ENCODE measurements around the gene WDR93.

WDR93 gene

GRCh38 chr15:89776274-89777072 is 85.9 kb downstream of the WDR93 start, which contains the start of gene MESP2:
TSS of gene MESP2 (plus strand) at chr15:89776332. CDS start at chr15:89776358, 26 bp downstream.
- TF ChIP-seq, protein P1, sequence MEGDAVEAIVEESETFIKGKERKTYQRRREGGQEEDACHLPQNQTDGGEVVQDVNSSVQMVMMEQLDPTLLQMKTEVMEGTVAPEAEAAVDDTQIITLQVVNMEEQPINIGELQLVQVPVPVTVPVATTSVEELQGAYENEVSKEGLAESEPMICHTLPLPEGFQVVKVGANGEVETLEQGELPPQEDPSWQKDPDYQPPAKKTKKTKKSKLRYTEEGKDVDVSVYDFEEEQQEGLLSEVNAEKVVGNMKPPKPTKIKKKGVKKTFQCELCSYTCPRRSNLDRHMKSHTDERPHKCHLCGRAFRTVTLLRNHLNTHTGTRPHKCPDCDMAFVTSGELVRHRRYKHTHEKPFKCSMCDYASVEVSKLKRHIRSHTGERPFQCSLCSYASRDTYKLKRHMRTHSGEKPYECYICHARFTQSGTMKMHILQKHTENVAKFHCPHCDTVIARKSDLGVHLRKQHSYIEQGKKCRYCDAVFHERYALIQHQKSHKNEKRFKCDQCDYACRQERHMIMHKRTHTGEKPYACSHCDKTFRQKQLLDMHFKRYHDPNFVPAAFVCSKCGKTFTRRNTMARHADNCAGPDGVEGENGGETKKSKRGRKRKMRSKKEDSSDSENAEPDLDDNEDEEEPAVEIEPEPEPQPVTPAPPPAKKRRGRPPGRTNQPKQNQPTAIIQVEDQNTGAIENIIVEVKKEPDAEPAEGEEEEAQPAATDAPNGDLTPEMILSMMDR (IDR thresholded peaks at IDR 0.05; ENCODE audit: low read length, missing control alignments): peak; percentile 29
- H3K4me3 ChIP-seq (replicated peaks; ENCODE audit: low read depth, low read length): peak within 1 kb of the TSS; percentile 41
- peak; percentile 84 for DNase-seq (ENCODE audit: low read depth)

DNA sequence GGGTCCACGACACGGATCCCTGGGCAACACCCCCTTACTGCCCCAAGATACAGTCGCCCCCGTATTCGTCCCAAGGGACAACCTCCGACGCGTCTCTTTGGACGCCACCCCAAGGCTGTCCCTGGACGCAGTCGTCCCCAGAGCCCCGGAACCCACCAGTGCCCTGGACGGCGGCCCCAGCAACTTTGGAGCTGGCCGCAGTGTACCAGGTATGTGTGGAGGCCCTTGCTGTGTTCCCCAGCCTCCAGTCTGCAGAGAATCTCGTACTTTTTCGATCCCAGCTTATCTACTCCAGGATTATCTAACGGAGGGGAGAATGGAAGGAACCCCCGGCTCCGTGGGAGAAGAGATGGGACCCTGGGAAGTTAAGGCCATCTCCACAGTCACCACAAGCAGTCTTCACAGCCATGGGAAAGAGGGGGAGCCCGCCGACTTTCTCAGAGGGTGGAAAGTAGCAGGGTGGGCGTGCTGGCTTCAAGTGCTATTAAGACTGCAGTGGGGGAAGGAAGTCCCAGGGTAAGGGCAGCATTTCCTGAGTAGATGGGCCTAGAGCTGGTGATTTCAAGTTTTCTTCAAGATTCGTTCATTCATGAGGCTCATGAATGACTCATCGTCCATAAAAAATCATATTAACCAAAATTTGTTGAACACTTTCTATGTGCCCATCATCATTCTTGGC is 86.6 kb downstream of the WDR93 start:
- DNase-seq (ENCODE audit: low read depth): no peak
- peak overlapping the region; percentile 41 for H3K4me3 ChIP-seq (replicated peaks; ENCODE audit: low read depth, low read length)
- TF ChIP-seq, protein P1 (IDR thresholded peaks at IDR 0.05; ENCODE audit: low read length, missing control alignments): no peak

DNA sequence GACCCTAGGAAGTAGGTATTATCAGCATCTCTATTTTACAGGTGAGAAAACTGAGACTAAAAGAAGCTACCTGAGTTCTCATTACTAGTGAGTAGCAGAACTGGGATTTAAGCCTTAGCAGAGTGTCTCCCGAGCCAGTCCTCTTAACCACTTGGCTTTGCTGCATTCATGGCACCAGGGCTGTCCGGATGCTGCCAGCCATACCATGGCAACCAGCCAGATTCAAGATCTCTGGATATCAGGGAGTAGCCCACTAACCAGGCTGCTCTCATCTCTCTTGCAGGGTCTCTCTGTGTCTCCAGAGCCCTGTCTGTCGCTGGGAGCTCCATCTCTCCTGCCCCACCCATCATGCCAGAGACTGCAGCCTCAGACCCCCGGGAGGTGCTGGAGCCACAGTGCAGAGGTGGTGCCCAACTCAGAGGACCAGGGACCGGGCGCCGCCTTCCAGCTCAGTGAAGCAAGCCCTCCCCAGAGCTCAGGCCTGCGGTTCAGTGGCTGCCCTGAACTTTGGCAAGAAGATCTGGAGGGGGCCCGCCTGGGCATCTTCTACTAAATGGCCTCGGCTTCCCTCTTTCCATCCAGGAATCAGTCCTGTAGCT is 87.3 kb downstream of the WDR93 start:
- H3K4me3 ChIP-seq (replicated peaks; ENCODE audit: low read depth, low read length): no peak overlapping the region
- TF ChIP-seq, protein P1 (IDR thresholded peaks at IDR 0.05; ENCODE audit: low read length, missing control alignments): no peak
- no peak for DNase-seq (ENCODE audit: low read depth)

DNA sequence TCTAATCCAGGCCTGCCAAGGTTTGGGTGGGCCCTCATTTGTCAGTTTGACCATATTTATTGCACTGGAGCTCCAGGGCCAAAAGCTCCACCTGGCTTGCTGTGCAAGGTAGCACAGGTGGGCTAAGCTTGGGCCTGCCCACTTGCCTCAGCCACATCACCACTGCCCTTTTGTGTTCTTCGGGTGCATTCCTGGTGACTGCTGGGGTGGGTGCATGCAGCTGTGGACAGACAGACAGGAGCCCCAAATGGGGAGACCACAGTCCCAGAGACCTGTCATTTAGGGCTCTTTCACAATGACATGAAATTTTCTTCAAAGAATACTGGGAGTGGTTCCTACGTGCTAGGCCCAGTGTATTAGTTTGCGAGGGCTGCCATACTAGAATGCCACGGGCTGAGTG is 88.2 kb downstream of the WDR93 start:
- no peak for DNase-seq (ENCODE audit: low read depth)
- H3K4me3 ChIP-seq (replicated peaks; ENCODE audit: low read depth, low read length): no peak overlapping the region
- TF ChIP-seq, protein P1 (IDR thresholded peaks at IDR 0.05; ENCODE audit: low read length, missing control alignments): no peak

GRCh38 chr15:89780601-89781000 is 90.0 kb downstream of the WDR93 start:
- no peak overlapping the region for H3K4me3 ChIP-seq (replicated peaks; ENCODE audit: low read depth, low read length)
- TF ChIP-seq, protein P1 (IDR thresholded peaks at IDR 0.05; ENCODE audit: low read length, missing control alignments): no peak
- no peak for DNase-seq (ENCODE audit: low read depth)

DNA sequence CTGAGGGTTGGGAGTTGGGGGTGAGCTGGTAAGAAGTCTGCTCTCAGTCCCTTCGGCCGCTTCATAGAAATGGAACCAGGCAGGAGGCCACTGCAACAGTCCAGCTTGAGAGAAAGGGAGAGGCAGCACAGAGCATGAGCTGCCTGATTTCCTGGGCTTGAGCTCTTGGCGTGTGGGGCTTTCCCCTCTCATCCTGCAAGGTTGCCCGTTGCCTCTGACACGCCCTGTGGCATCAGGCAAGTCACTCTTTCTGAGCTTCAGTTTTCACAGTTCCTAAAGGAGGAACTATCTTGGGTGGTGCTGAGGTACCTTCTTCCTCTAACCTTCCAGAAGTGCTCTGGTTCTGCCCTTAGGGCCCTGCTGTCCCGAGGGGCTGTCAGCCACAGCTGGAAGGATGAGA is 90.4 kb downstream of the WDR93 start:
- no peak for DNase-seq (ENCODE audit: low read depth)
- no peak overlapping the region for H3K4me3 ChIP-seq (replicated peaks; ENCODE audit: low read depth, low read length)
- TF ChIP-seq, protein P1 (IDR thresholded peaks at IDR 0.05; ENCODE audit: low read length, missing control alignments): no peak
